Tibial nerve (tissue), 4 donors: Measurements from ENCODE around the gene PDZK1IP1.

Experiments
- CTCF ChIP-seq, 5 experiments: fragments of 200-600 bp in 3 of 5; fragments of 450-650 bp in 2 of 5; sonication (generic) in 3 of 5; IDR thresholded peaks; one replicate each; pipeline ENCODE4 v1.5.1; 2016 to 2019; ENCODE audit warnings: antibody characterized with exemption in 5 of 5, mild to moderate bottlenecking in 3 of 5, moderate library complexity in 2 of 5
- EP300 ChIP-seq, 2 donors: sonication (generic); formaldehyde crosslinking; IDR thresholded peaks; one replicate each; pipeline ENCODE4 v1.6.1; 2017; ENCODE audit warnings: antibody characterized with exemption in 2 of 2, mild to moderate bottlenecking in 1 of 2
- POLR2A ChIP-seq, 2 donors: fragments of 450-650 bp; IDR thresholded peaks; one replicate each; pipeline ENCODE4 v1.6.1; 2017; ENCODE audit warnings: antibody characterized with exemption in 2 of 2, mild to moderate bottlenecking in 2 of 2, moderate library complexity in 2 of 2

- TF ChIP-seq CTCF (IDR thresholded peaks at IDR 0.05) (no peak), EP300 (IDR thresholded peaks at IDR 0.05) (no peak), POLR2A (IDR thresholded peaks at IDR 0.05) (no peak)
These were observed 41.0 kb upstream of the PDZK1IP1 start for GRCh38 chr1:47230692-47231300.
